ENCODE measurements around the gene NOL8.

The NOL8 gene

DNA sequence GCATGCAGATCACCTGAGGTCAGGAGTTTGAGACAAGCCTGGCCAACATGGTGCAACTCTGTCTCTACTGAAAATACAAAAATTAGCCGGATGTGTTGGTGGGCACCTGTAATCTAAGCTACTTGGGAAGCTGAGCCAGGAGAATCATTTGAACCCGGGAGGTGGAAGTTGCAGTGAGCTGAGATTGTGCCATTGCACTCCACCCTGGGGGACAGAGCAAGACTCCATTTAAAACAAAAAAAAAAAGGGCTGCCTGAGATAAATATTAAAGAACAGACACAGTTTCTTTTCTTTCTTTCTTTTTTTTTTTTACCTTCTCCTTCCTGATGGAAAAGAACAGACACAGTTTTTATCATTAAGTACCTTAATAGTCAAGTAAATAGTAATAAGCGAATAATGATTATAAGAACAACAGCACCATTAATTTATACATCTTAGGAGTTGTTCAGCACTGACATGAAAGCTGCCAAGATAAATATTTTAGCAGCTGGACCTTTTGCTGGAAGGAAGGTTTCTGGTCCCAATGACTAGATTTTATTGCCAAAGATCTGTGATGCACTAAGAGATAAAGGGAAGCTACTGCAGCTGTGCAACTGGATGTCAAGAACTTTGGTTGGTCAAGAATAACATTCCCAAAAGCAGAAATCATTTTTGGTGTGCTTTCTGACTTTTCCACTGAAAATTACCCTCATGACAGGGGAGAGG lies 7.6 kb upstream of the NOL8 start:
- H2AFZ ChIP-seq (ENCODE audit: low read depth, low read length), result no peak overlapping the region
- H3K9me3 ChIP-seq (ENCODE audit: control insufficient read depth, low read length), result no peaks in the 10 kb centered on the region
- H3K4me2 ChIP-seq (ENCODE audit: low read length, poor library complexity, severe bottlenecking), result peak overlapping the region; percentile 3
- H4K91ac ChIP-seq (ENCODE audit: low read length), result no peak overlapping the region
- H2AK5ac ChIP-seq (ENCODE audit: low read length, severe bottlenecking), result no peak overlapping the region
- H3K18ac ChIP-seq (ENCODE audit: low read depth in 1 of 2, low read length in 2 of 2), result no peak overlapping the region
- no peak overlapping the region for H2BK12ac ChIP-seq (ENCODE audit: low read length in 2 of 2)
- no peak overlapping the region for H2BK120ac ChIP-seq (ENCODE audit: low read depth, low read length)
- no peak overlapping the region for H3K4me3 ChIP-seq (ENCODE audit: insufficient read depth in 1 of 2, low read depth in 1 of 2, low read length in 2 of 2)
- no peak for DNase-seq
- 93% methylated on average over 2 of the region's 3 CpGs for WGBS
- H3K4me1 ChIP-seq (ENCODE audit: control insufficient read depth, insufficient read depth, low read depth, low read length), result no peaks in the 10 kb centered on the region
- no peak overlapping the region for H4K8ac ChIP-seq (ENCODE audit: low read length)
- no peak overlapping the region for H3K4ac ChIP-seq (ENCODE audit: low read depth in 1 of 2, low read length in 2 of 2)
- H3K27ac ChIP-seq (ENCODE audit: low read length, poor library complexity, severe bottlenecking), result no peak overlapping the region
- H3K36me3 ChIP-seq (ENCODE audit: control insufficient read depth in 1 of 2, insufficient read depth in 2 of 2, low read depth in 1 of 2, low read length in 2 of 2), result peaks cover 0 to 5% of the 10 kb centered on the region in 2 experiments
- no peak overlapping the region for H3K9ac ChIP-seq (ENCODE audit: low read length)
- H3K23ac ChIP-seq (ENCODE audit: low read length in 2 of 2), result no peak overlapping the region
- no peak overlapping the region for H3K14ac ChIP-seq (ENCODE audit: low read length in 2 of 2)
- H3K79me1 ChIP-seq (replicated peaks; ENCODE audit: low read length, poor library complexity, severe bottlenecking), result peaks cover 3% of the 10 kb centered on the region
- H3K27me3 ChIP-seq (ENCODE audit: control insufficient read depth in 1 of 2, insufficient read depth in 1 of 2, low read length in 2 of 2), result no peaks in the 10 kb centered on the region
- no peak overlapping the region for H2BK5ac ChIP-seq (ENCODE audit: low read depth, low read length, poor library complexity, severe bottlenecking)
- no peak overlapping the region for H2BK15ac ChIP-seq (ENCODE audit: low read depth, poor library complexity, severe bottlenecking)

DNA sequence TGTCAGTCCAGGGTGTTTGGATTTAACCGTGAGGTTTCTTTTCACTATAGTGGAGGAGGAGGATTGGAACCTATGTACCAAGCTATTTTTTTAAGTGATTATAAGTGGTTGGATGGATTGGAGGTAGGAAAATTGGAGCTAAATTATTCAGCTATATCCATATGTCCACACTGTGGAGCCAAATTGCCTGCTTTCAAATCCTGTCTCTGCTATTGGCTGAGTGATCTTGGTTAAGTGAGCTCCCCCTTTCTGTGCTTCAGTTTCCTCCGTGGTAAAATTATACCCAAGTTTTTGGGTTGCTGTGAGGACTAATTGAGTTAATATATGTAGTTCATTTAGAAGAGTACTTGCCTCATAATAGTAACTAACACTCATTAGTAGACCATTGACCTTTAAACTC lies 3.1 kb upstream of the NOL8 start:
- H3K18ac ChIP-seq (ENCODE audit: low read depth in 1 of 2, low read length in 2 of 2), result no peak overlapping the region
- peaks cover 2% of the 10 kb centered on the region for H3K4me1 ChIP-seq (ENCODE audit: control insufficient read depth, insufficient read depth, low read depth, low read length)
- H3K4me2 ChIP-seq (ENCODE audit: low read length, poor library complexity, severe bottlenecking), result no peak overlapping the region
- H2BK5ac ChIP-seq (ENCODE audit: low read depth, low read length, poor library complexity, severe bottlenecking), result no peak overlapping the region
- H3K36me3 ChIP-seq (ENCODE audit: control insufficient read depth in 1 of 2, insufficient read depth in 2 of 2, low read depth in 1 of 2, low read length in 2 of 2), result peaks cover 0 to 1% of the 10 kb centered on the region in 2 experiments
- H2AFZ ChIP-seq (ENCODE audit: low read depth, low read length), result no peak overlapping the region
- peaks cover 19% of the 10 kb centered on the region for H3K79me1 ChIP-seq (replicated peaks; ENCODE audit: low read length, poor library complexity, severe bottlenecking)
- DNase-seq, result peak; percentile 74
- no peak overlapping the region for H3K4me3 ChIP-seq (ENCODE audit: insufficient read depth in 1 of 2, low read depth in 1 of 2, low read length in 2 of 2)
- H3K27me3 ChIP-seq (ENCODE audit: control insufficient read depth in 1 of 2, insufficient read depth in 1 of 2, low read length in 2 of 2), result no peaks in the 10 kb centered on the region
- H3K27ac ChIP-seq (ENCODE audit: low read length, poor library complexity, severe bottlenecking), result no peak overlapping the region
- peak overlapping the region; percentile 99 for H3K9ac ChIP-seq (ENCODE audit: low read length)
- H4K91ac ChIP-seq (ENCODE audit: low read length), result no peak overlapping the region
- no peak overlapping the region for H2BK12ac ChIP-seq (ENCODE audit: low read length in 2 of 2)
- H2BK15ac ChIP-seq (ENCODE audit: low read depth, poor library complexity, severe bottlenecking), result no peak overlapping the region
- no peak overlapping the region for H4K8ac ChIP-seq (ENCODE audit: low read length)
- H3K23ac ChIP-seq (ENCODE audit: low read length in 2 of 2), result no peak overlapping the region
- H3K14ac ChIP-seq (ENCODE audit: low read length in 2 of 2), result no peak overlapping the region
- no peak overlapping the region for H2AK5ac ChIP-seq (ENCODE audit: low read length, severe bottlenecking)
- H2BK120ac ChIP-seq (ENCODE audit: low read depth, low read length), result no peak overlapping the region
- 55% methylated on average over 2 of the region's 2 CpGs for WGBS
- no peaks in the 10 kb centered on the region for H3K9me3 ChIP-seq (ENCODE audit: control insufficient read depth, low read length)
- no peak overlapping the region for H3K4ac ChIP-seq (ENCODE audit: low read depth in 1 of 2, low read length in 2 of 2)

DNA sequence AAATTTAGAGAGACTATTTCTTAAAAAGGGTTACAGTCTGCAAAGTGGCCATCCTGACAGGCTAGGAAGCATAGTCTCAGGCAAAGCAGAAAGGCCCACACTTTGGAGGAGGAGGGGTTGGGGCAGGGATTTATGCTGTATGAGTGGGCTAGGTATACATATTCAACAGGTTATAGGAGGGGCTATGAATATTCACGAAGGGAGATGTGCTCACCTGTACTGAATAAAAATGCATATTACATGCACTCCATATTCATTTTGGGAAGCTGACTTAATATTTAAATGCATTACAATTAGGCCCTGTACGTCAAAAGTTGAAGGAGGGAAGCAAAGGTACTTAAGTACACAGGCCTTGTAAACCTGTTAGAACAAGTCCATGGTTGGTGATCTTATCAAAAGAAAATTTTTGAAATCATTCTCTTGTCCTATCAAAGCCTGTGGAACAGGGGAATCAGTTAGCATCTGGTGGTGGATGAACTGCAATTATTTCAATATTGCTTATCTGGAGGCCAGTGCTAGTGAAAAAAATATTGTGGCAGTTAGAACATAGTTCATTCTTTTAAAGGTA lies 2.2 kb upstream of the NOL8 start:
- no peak for DNase-seq
- Histone ChIP-seq H4K8ac (ENCODE audit: low read length) (no peak overlapping the region), H3K18ac (ENCODE audit: low read depth in 1 of 2, low read length in 2 of 2) (no peak overlapping the region), H2BK12ac (ENCODE audit: low read length in 2 of 2) (no peak overlapping the region), H3K14ac (ENCODE audit: low read length in 2 of 2) (no peak overlapping the region), H2AK5ac (ENCODE audit: low read length, severe bottlenecking) (no peak overlapping the region), H3K4me3 (ENCODE audit: insufficient read depth in 1 of 2, low read depth in 1 of 2, low read length in 2 of 2) (no peak overlapping the region), H3K9ac (ENCODE audit: low read length) (peak overlapping the region; percentile 99), H3K4me2 (ENCODE audit: low read length, poor library complexity, severe bottlenecking) (no peak overlapping the region), H2BK120ac (ENCODE audit: low read depth, low read length) (no peak overlapping the region), H4K91ac (ENCODE audit: low read length) (no peak overlapping the region), H3K4ac (ENCODE audit: low read depth in 1 of 2, low read length in 2 of 2) (no peak overlapping the region), H3K4me1 (ENCODE audit: control insufficient read depth, insufficient read depth, low read depth, low read length) (peaks cover 2% of the 10 kb centered on the region), H2AFZ (ENCODE audit: low read depth, low read length) (no peak overlapping the region), H3K23ac (ENCODE audit: low read length in 2 of 2) (no peak overlapping the region), H3K9me3 (ENCODE audit: control insufficient read depth, low read length) (no peaks in the 10 kb centered on the region), H3K36me3 (ENCODE audit: control insufficient read depth in 1 of 2, insufficient read depth in 2 of 2, low read depth in 1 of 2, low read length in 2 of 2) (peaks cover under 1 to 10% of the 10 kb centered on the region in 2 experiments), H2BK5ac (ENCODE audit: low read depth, low read length, poor library complexity, severe bottlenecking) (no peak overlapping the region), H3K27ac (ENCODE audit: low read length, poor library complexity, severe bottlenecking) (no peak overlapping the region), H3K79me1 (replicated peaks; ENCODE audit: low read length, poor library complexity, severe bottlenecking) (peaks cover 26% of the 10 kb centered on the region), H3K27me3 (ENCODE audit: control insufficient read depth in 1 of 2, insufficient read depth in 1 of 2, low read length in 2 of 2) (no peaks in the 10 kb centered on the region), H2BK15ac (ENCODE audit: low read depth, poor library complexity, severe bottlenecking) (no peak overlapping the region)
- WGBS, result 87% methylated on average over 1 of the region's 2 CpGs

DNA sequence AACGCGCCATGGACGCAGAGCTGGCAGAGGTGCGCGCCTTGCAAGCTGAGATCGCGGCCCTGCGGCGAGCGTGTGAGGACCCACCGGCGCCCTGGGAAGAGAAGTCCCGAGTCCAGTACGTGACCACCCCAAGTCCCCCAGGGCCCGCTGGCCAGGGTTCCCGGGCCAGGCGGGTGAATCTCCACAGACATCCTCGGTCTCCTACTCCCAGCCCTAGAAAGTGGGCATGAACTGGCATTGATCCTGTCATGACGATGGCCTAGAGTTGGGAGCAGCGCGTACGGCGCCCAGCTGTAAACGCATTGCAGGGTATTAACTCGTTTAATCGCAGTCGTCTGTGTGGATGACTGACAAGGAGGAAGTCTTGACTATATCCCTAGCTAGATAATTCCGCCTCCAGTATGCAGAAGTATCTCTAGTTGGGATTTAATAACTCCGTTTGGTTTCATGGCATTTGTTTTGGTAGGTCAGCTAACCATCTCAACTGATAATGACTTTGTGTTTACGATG lies 896 bp upstream of the NOL8 start:
- Histone ChIP-seq H3K36me3 (ENCODE audit: control insufficient read depth in 1 of 2, insufficient read depth in 2 of 2, low read depth in 1 of 2, low read length in 2 of 2) (peaks cover 3 to 23% of the 10 kb centered on the region in 2 experiments), H3K9ac (ENCODE audit: low read length) (peak overlapping the region; percentile 99), H2BK5ac (ENCODE audit: low read depth, low read length, poor library complexity, severe bottlenecking) (no peak overlapping the region), H4K8ac (ENCODE audit: low read length) (peak overlapping the region; percentile 75), H3K4ac (ENCODE audit: low read depth in 1 of 2, low read length in 2 of 2) (no peak overlapping the region), H3K27ac (ENCODE audit: low read length, poor library complexity, severe bottlenecking) (no peak overlapping the region), H4K91ac (ENCODE audit: low read length) (no peak overlapping the region), H3K4me2 (ENCODE audit: low read length, poor library complexity, severe bottlenecking) (peak overlapping the region; percentile 83), H3K79me1 (replicated peaks; ENCODE audit: low read length, poor library complexity, severe bottlenecking) (peaks cover 26% of the 10 kb centered on the region), H2BK120ac (ENCODE audit: low read depth, low read length) (no peak overlapping the region), H2BK12ac (ENCODE audit: low read length in 2 of 2) (no peak overlapping the region), H2AFZ (ENCODE audit: low read depth, low read length) (peak overlapping the region; percentile 72), H3K4me3 (ENCODE audit: insufficient read depth in 1 of 2, low read depth in 1 of 2, low read length in 2 of 2) (peak overlapping the region; percentile 88 to 94), H3K14ac (ENCODE audit: low read length in 2 of 2) (no peak overlapping the region), H3K9me3 (ENCODE audit: control insufficient read depth, low read length) (no peaks in the 10 kb centered on the region), H2BK15ac (ENCODE audit: low read depth, poor library complexity, severe bottlenecking) (no peak overlapping the region), H3K23ac (ENCODE audit: low read length in 2 of 2) (peak overlapping the region in 1 of 2 experiments; percentile 50), H3K27me3 (ENCODE audit: control insufficient read depth in 1 of 2, insufficient read depth in 1 of 2, low read length in 2 of 2) (no peaks in the 10 kb centered on the region), H3K18ac (ENCODE audit: low read depth in 1 of 2, low read length in 2 of 2) (no peak overlapping the region), H3K4me1 (ENCODE audit: control insufficient read depth, insufficient read depth, low read depth, low read length) (peaks cover 2% of the 10 kb centered on the region), H2AK5ac (ENCODE audit: low read length, severe bottlenecking) (no peak overlapping the region)
- WGBS, result 3% methylated on average over 28 of the region's 30 CpGs
- DNase-seq, result no peak
